HG02678 (cell line): ENCODE data around the gene MRPL32.
A peak's percentile ranks its signal among the peaks of the same experiment; 100 is the strongest.
"Not testable (repeated sequence)": the region's sequence is repeated elsewhere in the genome, so short reads cannot be mapped to it uniquely, and the experiment has no call there.

Source experiments
- ATAC-seq: cut with Tn5 transposase; IDR thresholded peaks from one replicate; pipeline ENCODE4 v1.9.1; 2021; ENCODE audit warnings: mild to moderate bottlenecking, moderate library complexity; ENCODE audit not compliant: unreplicated experiment

The MRPL32 gene

GRCh38 chr7:42931834-42932651, at the start of gene MRPL32, which contains the start of gene PSMA2:
TSS of gene MRPL32 (plus strand) at chr7:42932376. CDS start at chr7:42932387, 11 bp downstream.
TSS of gene PSMA2 (minus strand) at chr7:42932174. CDS start at chr7:42932158, 16 bp downstream.
- peak; percentile 100 for ATAC-seq

- no peak for ATAC-seq
These were observed 48.2 kb upstream of the MRPL32 start for GRCh38 chr7:42883950-42884349.

GRCh38 chr7:42885183-42885582, 47.0 kb upstream of the MRPL32 start:
- ATAC-seq = not testable (repeated sequence)

- ATAC-seq = no peak
These were observed 46.0 kb upstream of the MRPL32 start for GRCh38 chr7:42886129-42886528.

GRCh38 chr7:42886893-42887505, 45.2 kb upstream of the MRPL32 start:
- ATAC-seq = no peak

- ATAC-seq = no peak
These were observed 38.6 kb upstream of the MRPL32 start for GRCh38 chr7:42893346-42894240.

GRCh38 chr7:42900842-42901241, 31.3 kb upstream of the MRPL32 start:
- no peak for ATAC-seq

GRCh38 chr7:42902331-42902730, 29.8 kb upstream of the MRPL32 start:
- no peak for ATAC-seq

GRCh38 chr7:42906181-42906580, 26.0 kb upstream of the MRPL32 start:
- ATAC-seq = no peak

GRCh38 chr7:42907316-42907715, 24.9 kb upstream of the MRPL32 start:
- ATAC-seq = no peak

- ATAC-seq = no peak
These were observed 21.9 kb upstream of the MRPL32 start for GRCh38 chr7:42910306-42910705.

- ATAC-seq = peak; percentile 91
These were observed 20.4 kb upstream of the MRPL32 start, which contains the start of gene C7orf25 for GRCh38 chr7:42911454-42912447. TSS of gene C7orf25 (minus strand) at chr7:42912070. CDS start at chr7:42910900, 1,170 bp downstream.

- ATAC-seq = no peak
These were observed 18.6 kb upstream of the MRPL32 start for GRCh38 chr7:42913591-42913990.

- ATAC-seq = no peak
These were observed 18.2 kb upstream of the MRPL32 start for GRCh38 chr7:42914009-42914408.

- no peak for ATAC-seq
These were observed 17.6 kb upstream of the MRPL32 start for GRCh38 chr7:42914421-42915045.

- ATAC-seq = no peak
These were observed 16.8 kb upstream of the MRPL32 start for GRCh38 chr7:42915356-42915755.

GRCh38 chr7:42922017-42922753, 10.0 kb upstream of the MRPL32 start:
- no peak for ATAC-seq

- ATAC-seq = no peak
These were observed 7.8 kb upstream of the MRPL32 start for GRCh38 chr7:42924223-42924838.
